Measurements from ENCODE around the gene MNAT1. TPM values are rescaled to one million over a fixed set of nuclear protein-coding genes. Genes with fewer than 3 reads are reported as not detected.

The MNAT1 gene
- total RNA-seq, 1 experiment from 2014 or later = 79.7 TPM

DNA sequence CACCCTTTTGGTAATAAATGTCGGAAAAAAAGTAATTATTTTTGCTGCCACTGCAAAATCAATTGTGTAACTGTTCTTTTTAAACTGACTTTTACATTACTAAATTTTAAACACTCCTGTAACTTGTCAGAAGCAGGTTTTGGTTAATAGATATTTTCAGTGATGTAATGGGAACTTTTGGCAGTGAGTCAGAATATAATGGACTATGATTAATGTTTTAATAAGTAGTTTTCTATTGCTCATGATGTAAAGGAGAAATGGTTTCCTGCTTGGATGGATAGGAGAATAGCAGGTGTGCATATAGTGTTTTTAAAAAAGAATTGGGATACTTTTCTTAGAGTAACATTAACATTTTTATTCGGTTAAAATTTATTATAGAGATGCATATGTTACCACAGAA, 187.5 kb downstream of the MNAT1 start:
- Histone ChIP-seq H3K4me2 (no peak overlapping the region), H3K27ac (0 out of 2 replicates have a peak overlapping the region, but pooled peaks have one; percentile 23), H3K4me3 (no peak overlapping the region), H3K36me3 (ENCODE audit: low read depth) (no peaks in the 10 kb centered on the region), H3K27me3 (ENCODE audit: insufficient read depth, low read depth) (no peaks in the 10 kb centered on the region), H3K9me3 (ENCODE audit: insufficient read depth, low read depth) (no peaks in the 10 kb centered on the region), H3K9me2 (ENCODE audit: insufficient read depth) (no peaks in the 10 kb centered on the region), H3F3A (ENCODE audit: insufficient read depth, low read depth) (0 out of 2 replicates have a peak, but pooled peaks cover 3% of the 10 kb centered on the region), H3K4me1 (replicated peaks; ENCODE audit: insufficient read depth) (no peaks in the 10 kb centered on the region; the same call in 1 of the 2 replicates), H2AFZ (no peak overlapping the region), H3K79me2 (ENCODE audit: low read depth) (no peaks in the 10 kb centered on the region), H4K20me1 (ENCODE audit: insufficient read depth) (no peaks in the 10 kb centered on the region; the same call in 1 of the 2 replicates)
- BruUV-seq (replicated peaks) = no TSS peak
- peak in 1 of 2 experiments; percentile 53 for DNase-seq
- ChIA-PET CTCF (no interaction called here), POLR2A (ENCODE audit: unreplicated experiment) (no interaction called here)
- intact Hi-C loops (cut with micrococcal nuclease; ENCODE audit: unreplicated experiment) = no loop called here
- TF ChIP-seq, protein P1, sequence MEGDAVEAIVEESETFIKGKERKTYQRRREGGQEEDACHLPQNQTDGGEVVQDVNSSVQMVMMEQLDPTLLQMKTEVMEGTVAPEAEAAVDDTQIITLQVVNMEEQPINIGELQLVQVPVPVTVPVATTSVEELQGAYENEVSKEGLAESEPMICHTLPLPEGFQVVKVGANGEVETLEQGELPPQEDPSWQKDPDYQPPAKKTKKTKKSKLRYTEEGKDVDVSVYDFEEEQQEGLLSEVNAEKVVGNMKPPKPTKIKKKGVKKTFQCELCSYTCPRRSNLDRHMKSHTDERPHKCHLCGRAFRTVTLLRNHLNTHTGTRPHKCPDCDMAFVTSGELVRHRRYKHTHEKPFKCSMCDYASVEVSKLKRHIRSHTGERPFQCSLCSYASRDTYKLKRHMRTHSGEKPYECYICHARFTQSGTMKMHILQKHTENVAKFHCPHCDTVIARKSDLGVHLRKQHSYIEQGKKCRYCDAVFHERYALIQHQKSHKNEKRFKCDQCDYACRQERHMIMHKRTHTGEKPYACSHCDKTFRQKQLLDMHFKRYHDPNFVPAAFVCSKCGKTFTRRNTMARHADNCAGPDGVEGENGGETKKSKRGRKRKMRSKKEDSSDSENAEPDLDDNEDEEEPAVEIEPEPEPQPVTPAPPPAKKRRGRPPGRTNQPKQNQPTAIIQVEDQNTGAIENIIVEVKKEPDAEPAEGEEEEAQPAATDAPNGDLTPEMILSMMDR (conservative IDR thresholded peaks at IDR 0.05) = no peak
- no peak for TF ChIP-seq EZH2 (IDR thresholded peaks at IDR 0.05; ENCODE audit: low read depth)

DNA sequence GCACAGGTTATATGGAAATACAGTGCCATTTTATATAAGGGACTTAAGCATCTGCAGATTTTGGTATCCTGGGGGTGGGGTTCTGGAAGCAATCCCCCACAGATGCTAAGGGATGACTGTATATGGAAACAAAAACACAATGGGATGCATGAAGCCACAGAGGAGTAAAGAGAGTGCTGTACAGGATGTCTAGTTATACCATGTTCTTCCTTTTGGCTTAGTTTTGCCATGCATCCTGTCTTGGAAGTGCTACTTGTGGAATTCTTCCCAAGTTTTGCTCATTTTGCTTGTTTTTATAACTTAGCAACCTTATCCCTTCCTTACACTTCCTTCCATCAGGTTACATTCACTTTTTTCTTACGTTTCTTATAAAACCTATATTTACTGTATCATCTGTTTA, 190.7 kb downstream of the MNAT1 start:
- Histone ChIP-seq H4K20me1 (ENCODE audit: insufficient read depth) (no peaks in the 10 kb centered on the region; the same call in 1 of the 2 replicates), H3K4me3 (no peak overlapping the region)
- CTCF ChIA-PET = no interaction called here

DNA sequence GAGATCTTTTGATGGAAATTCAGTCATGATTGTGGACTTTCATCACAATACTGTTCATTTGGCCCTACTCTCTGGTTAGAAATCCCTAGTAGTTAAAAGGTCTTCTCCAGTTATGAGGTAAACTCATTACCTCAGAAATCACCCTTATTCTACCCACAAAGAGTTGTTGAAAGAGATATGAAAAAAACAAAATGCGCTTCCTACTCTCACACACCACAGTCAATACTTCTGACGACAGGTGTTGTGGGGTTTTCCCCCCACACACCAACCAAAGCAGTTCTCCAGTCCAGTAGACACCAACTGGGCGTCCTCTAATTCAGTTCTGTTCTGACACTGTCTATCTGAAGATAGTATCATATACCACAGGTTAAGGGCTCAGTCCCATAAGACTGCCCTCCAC, 191.4 kb downstream of the MNAT1 start:
- H3K4me3 ChIP-seq = no peak overlapping the region
- no peak for DNase-seq
- ChIA-PET CTCF (no interaction called here), POLR2A (ENCODE audit: unreplicated experiment) (no interaction called here)
- H3K27ac ChIP-seq = no peak overlapping the region
- H3K79me2 ChIP-seq (ENCODE audit: low read depth) = no peaks in the 10 kb centered on the region
- BruUV-seq (replicated peaks) = no TSS peak
- no peaks in the 10 kb centered on the region for H3K9me2 ChIP-seq (ENCODE audit: insufficient read depth)
- H3K27me3 ChIP-seq (ENCODE audit: insufficient read depth, low read depth) = no peaks in the 10 kb centered on the region
- H3K36me3 ChIP-seq (ENCODE audit: low read depth) = no peaks in the 10 kb centered on the region
- H3K4me1 ChIP-seq (replicated peaks; ENCODE audit: insufficient read depth) = no peaks in the 10 kb centered on the region; the same call in 1 of the 2 replicates
- TF ChIP-seq EZH2 (IDR thresholded peaks at IDR 0.05; ENCODE audit: low read depth) = no peak
- TF ChIP-seq, protein P1 (conservative IDR thresholded peaks at IDR 0.05) = no peak
- H4K20me1 ChIP-seq (ENCODE audit: insufficient read depth) = peaks cover 3% of the 10 kb centered on the region; the same call in 1 of the 2 replicates
- no peak overlapping the region for H2AFZ ChIP-seq
- H3K4me2 ChIP-seq = no peak overlapping the region
- intact Hi-C loops (cut with micrococcal nuclease; ENCODE audit: unreplicated experiment) = no loop called here
- 0 out of 2 replicates have a peak, but pooled peaks cover 3% of the 10 kb centered on the region for H3F3A ChIP-seq (ENCODE audit: insufficient read depth, low read depth)
- no peaks in the 10 kb centered on the region for H3K9me3 ChIP-seq (ENCODE audit: insufficient read depth, low read depth)

More for the DNA sequence above, 190.7 kb downstream of the MNAT1 start:
- no TSS peak for BruUV-seq (replicated peaks)
- Histone ChIP-seq H3K4me2 (no peak overlapping the region), H3K27ac (no peak overlapping the region), H3K27me3 (ENCODE audit: insufficient read depth, low read depth) (no peaks in the 10 kb centered on the region), H3F3A (ENCODE audit: insufficient read depth, low read depth) (0 out of 2 replicates have a peak, but pooled peaks cover 3% of the 10 kb centered on the region), H3K36me3 (ENCODE audit: low read depth) (no peaks in the 10 kb centered on the region), H2AFZ (no peak overlapping the region), H3K4me1 (replicated peaks; ENCODE audit: insufficient read depth) (no peaks in the 10 kb centered on the region; the same call in 1 of the 2 replicates), H3K9me2 (ENCODE audit: insufficient read depth) (no peaks in the 10 kb centered on the region), H3K79me2 (ENCODE audit: low read depth) (no peaks in the 10 kb centered on the region), H3K9me3 (ENCODE audit: insufficient read depth, low read depth) (no peaks in the 10 kb centered on the region)
- intact Hi-C loops (cut with micrococcal nuclease; ENCODE audit: unreplicated experiment) = no loop called here
- TF ChIP-seq, protein P1 (conservative IDR thresholded peaks at IDR 0.05) = no peak
- no peak for TF ChIP-seq EZH2 (IDR thresholded peaks at IDR 0.05; ENCODE audit: low read depth)
- DNase-seq = no peak
- POLR2A ChIA-PET (ENCODE audit: unreplicated experiment) = no interaction called here

Measured in PC-9 (cell line).